ENCODE data around the gene HPDL.

HPDL gene

DNA sequence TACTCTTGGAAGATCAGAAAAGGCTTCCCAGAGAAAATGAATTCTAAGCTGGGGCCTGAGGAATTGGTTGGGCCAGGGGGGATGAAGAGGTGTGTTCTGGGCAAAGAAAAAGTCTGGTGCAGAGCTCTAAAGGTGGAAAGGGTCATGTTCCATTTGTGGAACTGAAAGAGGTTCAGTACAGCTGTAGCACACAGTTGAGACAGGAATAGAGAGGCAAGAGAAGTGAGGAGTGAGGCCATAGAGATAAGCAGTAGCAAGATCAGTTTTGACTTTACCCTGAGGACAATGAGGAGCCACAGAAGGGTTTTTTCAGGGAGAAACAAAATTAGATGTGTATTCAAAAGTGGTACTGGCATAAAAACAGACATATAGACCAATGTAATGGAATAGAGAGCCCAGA, 43.9 kb downstream of the HPDL start:
- TF ChIP-seq ZNF8 (CRISPR knock-in tag; IDR thresholded peaks at IDR 0.05) (no peak), TOX (CRISPR knock-in tag; IDR thresholded peaks at IDR 0.05; ENCODE audit: borderline replicate concordance) (no peak), GLIS3 (CRISPR knock-in tag; IDR thresholded peaks at IDR 0.05) (no peak), ZNF565 (CRISPR knock-in tag; conservative IDR thresholded peaks at IDR 0.05; ENCODE audit: low read depth) (no peak)
- TF ChIP-seq, protein P1, sequence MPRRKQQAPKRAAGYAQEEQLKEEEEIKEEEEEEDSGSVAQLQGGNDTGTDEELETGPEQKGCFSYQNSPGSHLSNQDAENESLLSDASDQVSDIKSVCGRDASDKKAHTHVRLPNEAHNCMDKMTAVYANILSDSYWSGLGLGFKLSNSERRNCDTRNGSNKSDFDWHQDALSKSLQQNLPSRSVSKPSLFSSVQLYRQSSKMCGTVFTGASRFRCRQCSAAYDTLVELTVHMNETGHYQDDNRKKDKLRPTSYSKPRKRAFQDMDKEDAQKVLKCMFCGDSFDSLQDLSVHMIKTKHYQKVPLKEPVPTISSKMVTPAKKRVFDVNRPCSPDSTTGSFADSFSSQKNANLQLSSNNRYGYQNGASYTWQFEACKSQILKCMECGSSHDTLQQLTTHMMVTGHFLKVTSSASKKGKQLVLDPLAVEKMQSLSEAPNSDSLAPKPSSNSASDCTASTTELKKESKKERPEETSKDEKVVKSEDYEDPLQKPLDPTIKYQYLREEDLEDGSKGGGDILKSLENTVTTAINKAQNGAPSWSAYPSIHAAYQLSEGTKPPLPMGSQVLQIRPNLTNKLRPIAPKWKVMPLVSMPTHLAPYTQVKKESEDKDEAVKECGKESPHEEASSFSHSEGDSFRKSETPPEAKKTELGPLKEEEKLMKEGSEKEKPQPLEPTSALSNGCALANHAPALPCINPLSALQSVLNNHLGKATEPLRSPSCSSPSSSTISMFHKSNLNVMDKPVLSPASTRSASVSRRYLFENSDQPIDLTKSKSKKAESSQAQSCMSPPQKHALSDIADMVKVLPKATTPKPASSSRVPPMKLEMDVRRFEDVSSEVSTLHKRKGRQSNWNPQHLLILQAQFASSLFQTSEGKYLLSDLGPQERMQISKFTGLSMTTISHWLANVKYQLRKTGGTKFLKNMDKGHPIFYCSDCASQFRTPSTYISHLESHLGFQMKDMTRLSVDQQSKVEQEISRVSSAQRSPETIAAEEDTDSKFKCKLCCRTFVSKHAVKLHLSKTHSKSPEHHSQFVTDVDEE (CRISPR knock-in tag; IDR thresholded peaks at IDR 0.05) = no peak
- no peak for ATAC-seq

DNA sequence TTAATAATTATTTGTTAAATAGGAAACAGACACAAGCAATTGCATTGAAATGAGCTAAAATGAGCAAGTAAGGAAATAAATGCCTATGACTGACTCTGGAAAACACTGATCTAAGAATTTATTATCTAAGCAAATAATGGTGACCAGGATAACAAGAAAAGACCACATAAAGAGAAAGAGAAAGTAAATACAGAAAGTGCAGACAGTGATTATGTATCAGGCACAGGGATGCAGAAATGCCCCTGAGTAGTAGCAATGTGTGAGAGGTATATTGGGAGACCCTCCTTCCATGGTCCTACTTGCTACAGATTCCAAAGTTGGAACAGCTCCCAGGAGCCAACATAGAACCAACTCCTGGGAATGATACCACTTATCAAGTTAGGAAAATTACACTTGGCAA, 46.9 kb downstream of the HPDL start:
- TF ChIP-seq TOX (CRISPR knock-in tag; IDR thresholded peaks at IDR 0.05; ENCODE audit: borderline replicate concordance) = no peak
- TF ChIP-seq ZNF8 (CRISPR knock-in tag; IDR thresholded peaks at IDR 0.05) = no peak
- TF ChIP-seq ZFP30 (CRISPR knock-in tag; IDR thresholded peaks at IDR 0.05) = no peak
- TF ChIP-seq, protein P2, sequence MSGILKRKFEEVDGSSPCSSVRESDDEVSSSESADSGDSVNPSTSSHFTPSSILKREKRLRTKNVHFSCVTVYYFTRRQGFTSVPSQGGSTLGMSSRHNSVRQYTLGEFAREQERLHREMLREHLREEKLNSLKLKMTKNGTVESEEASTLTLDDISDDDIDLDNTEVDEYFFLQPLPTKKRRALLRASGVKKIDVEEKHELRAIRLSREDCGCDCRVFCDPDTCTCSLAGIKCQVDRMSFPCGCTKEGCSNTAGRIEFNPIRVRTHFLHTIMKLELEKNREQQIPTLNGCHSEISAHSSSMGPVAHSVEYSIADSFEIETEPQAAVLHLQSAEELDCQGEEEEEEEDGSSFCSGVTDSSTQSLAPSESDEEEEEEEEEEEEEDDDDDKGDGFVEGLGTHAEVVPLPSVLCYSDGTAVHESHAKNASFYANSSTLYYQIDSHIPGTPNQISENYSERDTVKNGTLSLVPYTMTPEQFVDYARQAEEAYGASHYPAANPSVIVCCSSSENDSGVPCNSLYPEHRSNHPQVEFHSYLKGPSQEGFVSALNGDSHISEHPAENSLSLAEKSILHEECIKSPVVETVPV (CRISPR knock-in tag; IDR thresholded peaks at IDR 0.05) = no peak
- no peak for TF ChIP-seq RARB (CRISPR knock-in tag; IDR thresholded peaks at IDR 0.05)
- no peak for TF ChIP-seq ZC3H10 (CRISPR knock-in tag; IDR thresholded peaks at IDR 0.05)
- TF ChIP-seq TCF4 (CRISPR knock-in tag; IDR thresholded peaks at IDR 0.05; ENCODE audit: borderline replicate concordance) = no peak
- TF ChIP-seq OSR1 (CRISPR knock-in tag; IDR thresholded peaks at IDR 0.05) = no peak
- TF ChIP-seq ISL1 (CRISPR knock-in tag; IDR thresholded peaks at IDR 0.05) = no peak
- TF ChIP-seq PPARA (CRISPR knock-in tag; IDR thresholded peaks at IDR 0.05; ENCODE audit: borderline replicate concordance) = no peak
- TF ChIP-seq, protein P1 (CRISPR knock-in tag; IDR thresholded peaks at IDR 0.05) = no peak
- TF ChIP-seq SNAI2 (CRISPR knock-in tag; IDR thresholded peaks at IDR 0.05) = no peak
- no peak for TF ChIP-seq ESRRG (CRISPR knock-in tag; IDR thresholded peaks at IDR 0.05)
- no peak for TF ChIP-seq ARNTL (CRISPR knock-in tag; IDR thresholded peaks at IDR 0.05; ENCODE audit: borderline replicate concordance, low read depth)
- no peak for ATAC-seq

DNA sequence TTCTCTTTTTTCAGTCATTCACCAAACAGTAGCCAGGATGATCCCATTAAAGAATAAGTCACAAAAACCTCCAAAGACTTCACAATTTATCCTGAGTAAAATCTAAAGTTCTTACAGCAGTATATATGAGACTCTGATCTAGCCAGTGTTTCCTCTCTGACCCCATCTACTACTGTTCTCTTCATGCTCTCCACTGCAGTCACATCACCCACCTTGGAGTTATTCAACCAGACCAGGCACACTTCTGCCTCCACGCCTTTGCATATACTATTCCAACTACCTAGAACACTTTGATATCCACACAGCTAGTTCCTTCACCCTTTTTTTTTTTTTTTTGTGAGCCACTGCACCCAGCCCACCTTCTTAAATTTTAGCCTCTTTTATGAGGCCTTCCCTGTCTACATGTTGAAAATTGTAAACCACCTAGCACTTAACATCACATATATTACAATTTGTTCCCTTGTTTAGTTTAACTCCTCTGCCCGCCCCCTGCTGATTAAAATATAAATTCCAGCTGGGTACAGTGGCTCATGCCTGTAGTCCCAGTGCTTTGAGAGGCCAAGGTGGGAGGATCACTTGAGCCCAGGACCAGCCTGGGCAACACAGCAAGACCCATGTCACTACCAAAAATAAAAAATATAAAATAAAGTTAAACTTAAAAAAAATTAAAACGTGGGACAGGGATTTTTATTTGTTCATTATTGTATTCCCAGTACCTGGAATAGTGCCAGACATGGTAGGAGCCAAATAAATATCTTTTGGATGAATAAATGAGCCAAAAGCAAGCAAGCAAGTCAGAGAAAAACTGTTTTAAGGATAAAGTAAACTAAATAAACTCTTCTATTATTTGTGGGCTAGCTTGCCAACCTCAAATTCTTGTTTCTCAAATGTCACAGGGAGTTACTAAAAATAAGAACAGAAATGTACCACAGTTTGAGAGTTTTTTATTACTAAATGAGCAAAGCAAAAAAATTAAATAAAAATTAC, 48.7 kb downstream of the HPDL start:
- TF ChIP-seq OSR1 (CRISPR knock-in tag; IDR thresholded peaks at IDR 0.05) (no peak), GLIS3 (CRISPR knock-in tag; IDR thresholded peaks at IDR 0.05) (no peak), PPARA (CRISPR knock-in tag; IDR thresholded peaks at IDR 0.05; ENCODE audit: borderline replicate concordance) (no peak), TCF4 (CRISPR knock-in tag; IDR thresholded peaks at IDR 0.05; ENCODE audit: borderline replicate concordance) (no peak), BACH2 (CRISPR knock-in tag; IDR thresholded peaks at IDR 0.05; ENCODE audit: borderline replicate concordance) (no peak), CSDC2 (CRISPR knock-in tag; IDR thresholded peaks at IDR 0.05) (no peak)
- TF ChIP-seq, protein P3, sequence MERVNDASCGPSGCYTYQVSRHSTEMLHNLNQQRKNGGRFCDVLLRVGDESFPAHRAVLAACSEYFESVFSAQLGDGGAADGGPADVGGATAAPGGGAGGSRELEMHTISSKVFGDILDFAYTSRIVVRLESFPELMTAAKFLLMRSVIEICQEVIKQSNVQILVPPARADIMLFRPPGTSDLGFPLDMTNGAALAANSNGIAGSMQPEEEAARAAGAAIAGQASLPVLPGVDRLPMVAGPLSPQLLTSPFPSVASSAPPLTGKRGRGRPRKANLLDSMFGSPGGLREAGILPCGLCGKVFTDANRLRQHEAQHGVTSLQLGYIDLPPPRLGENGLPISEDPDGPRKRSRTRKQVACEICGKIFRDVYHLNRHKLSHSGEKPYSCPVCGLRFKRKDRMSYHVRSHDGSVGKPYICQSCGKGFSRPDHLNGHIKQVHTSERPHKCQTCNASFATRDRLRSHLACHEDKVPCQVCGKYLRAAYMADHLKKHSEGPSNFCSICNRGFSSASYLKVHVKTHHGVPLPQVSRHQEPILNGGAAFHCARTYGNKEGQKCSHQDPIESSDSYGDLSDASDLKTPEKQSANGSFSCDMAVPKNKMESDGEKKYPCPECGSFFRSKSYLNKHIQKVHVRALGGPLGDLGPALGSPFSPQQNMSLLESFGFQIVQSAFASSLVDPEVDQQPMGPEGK (CRISPR knock-in tag; IDR thresholded peaks at IDR 0.05; ENCODE audit: borderline replicate concordance) = no peak
- ATAC-seq = peak; percentile 35; the same call in 2 of the 3 replicates

All from SK-N-SH treated with all-trans-retinoic acid at 6 μM for 48 hours (cell line).